ENCODE measurements around the gene ADSS2. TPM values are rescaled to one million over a fixed set of nuclear protein-coding genes. Genes with fewer than 3 reads are reported as not detected.
A peak's percentile ranks its signal among the peaks of the same experiment; 100 is the strongest.
"Not testable (repeated sequence)": the region's sequence is repeated elsewhere in the genome, so short reads cannot be mapped to it uniquely, and the experiment has no call there.

ADSS2 gene
- total RNA-seq, 1 donor, result 70.0 TPM

- no peak for DNase-seq (ENCODE audit: low read depth)
- H3K4me3 ChIP-seq (ENCODE audit: low read depth, low read length), result no peak overlapping the region
- no peak for TF ChIP-seq CTCF (IDR thresholded peaks at IDR 0.05; ENCODE audit: insufficient read depth, low read depth, low read length)
These were observed 68.3 kb downstream of the ADSS2 start for GRCh38 chr1:244383278-244383884.

GRCh38 chr1:244381878-244382565, 69.7 kb downstream of the ADSS2 start:
- no peak overlapping the region for H3K4me3 ChIP-seq (ENCODE audit: low read depth, low read length)
- DNase-seq (ENCODE audit: low read depth), result peak; percentile 70
- TF ChIP-seq CTCF (IDR thresholded peaks at IDR 0.05; ENCODE audit: insufficient read depth, low read depth, low read length), result no peak

GRCh38 chr1:244376126-244376525, 75.6 kb downstream of the ADSS2 start:
- no peak for DNase-seq (ENCODE audit: low read depth)
- no peak for TF ChIP-seq CTCF (IDR thresholded peaks at IDR 0.05; ENCODE audit: insufficient read depth, low read depth, low read length)
- H3K4me3 ChIP-seq (ENCODE audit: low read depth, low read length), result no peak overlapping the region

- DNase-seq (ENCODE audit: low read depth), result no peak
- no peak for TF ChIP-seq CTCF (IDR thresholded peaks at IDR 0.05; ENCODE audit: insufficient read depth, low read depth, low read length)
- no peak overlapping the region for H3K4me3 ChIP-seq (ENCODE audit: low read depth, low read length)
These were observed 76.7 kb downstream of the ADSS2 start for GRCh38 chr1:244375051-244375450.

GRCh38 chr1:244374484-244374883, 77.2 kb downstream of the ADSS2 start:
- H3K4me3 ChIP-seq (ENCODE audit: low read depth, low read length), result not testable (repeated sequence)

GRCh38 chr1:244371242-244372141, 80.2 kb downstream of the ADSS2 start:
- DNase-seq (ENCODE audit: low read depth), result no peak
- no peak overlapping the region for H3K4me3 ChIP-seq (ENCODE audit: low read depth, low read length)
- TF ChIP-seq CTCF (IDR thresholded peaks at IDR 0.05; ENCODE audit: insufficient read depth, low read depth, low read length), result no peak

More at GRCh38 chr1:244374484-244374883, 77.2 kb downstream of the ADSS2 start:
- not testable (repeated sequence) for DNase-seq (ENCODE audit: low read depth)

GRCh38 chr1:244370060-244370637, 81.6 kb downstream of the ADSS2 start:
- DNase-seq (ENCODE audit: low read depth), result no peak
- H3K4me3 ChIP-seq (ENCODE audit: low read depth, low read length), result no peak overlapping the region
- no peak for TF ChIP-seq CTCF (IDR thresholded peaks at IDR 0.05; ENCODE audit: insufficient read depth, low read depth, low read length)

Data from fibroblast of villous mesenchyme (primary cell).